NOMO-1 treated with DMSO at 0.1 percent for 48 hours (cell line): Measurements from ENCODE around the gene ABCB8.
"Not testable (repeated sequence)": the region's sequence is repeated elsewhere in the genome, so short reads cannot be mapped to it uniquely, and the experiment has no call there.

Experiments
- DNase-seq: peaks from one replicate; lab custom pipeline; 2025; ENCODE audit not compliant: unreplicated experiment; lab: John Stamatoyannopoulos, UW

Gene ABCB8

DNA sequence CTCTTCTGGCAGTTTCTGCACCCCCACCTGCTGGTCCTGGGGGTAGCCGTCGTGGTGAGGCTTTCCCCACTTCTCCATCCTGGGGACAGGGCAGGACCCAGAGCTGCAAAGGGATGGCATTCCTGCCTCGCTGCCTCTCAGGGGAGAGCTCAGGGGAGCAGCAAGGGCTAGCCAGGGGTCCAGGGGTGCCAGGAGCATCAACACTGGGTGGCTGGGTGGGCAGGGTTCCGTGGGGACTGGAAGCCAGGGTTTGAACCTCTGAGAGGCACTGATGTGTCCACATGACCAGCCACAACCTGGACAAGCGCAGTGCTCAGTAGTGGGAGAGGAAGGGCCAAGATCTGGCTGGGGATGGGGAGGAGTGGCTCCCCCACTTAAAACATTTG is 5.6 kb downstream of the ABCB8 start:
- no peak for DNase-seq

DNA sequence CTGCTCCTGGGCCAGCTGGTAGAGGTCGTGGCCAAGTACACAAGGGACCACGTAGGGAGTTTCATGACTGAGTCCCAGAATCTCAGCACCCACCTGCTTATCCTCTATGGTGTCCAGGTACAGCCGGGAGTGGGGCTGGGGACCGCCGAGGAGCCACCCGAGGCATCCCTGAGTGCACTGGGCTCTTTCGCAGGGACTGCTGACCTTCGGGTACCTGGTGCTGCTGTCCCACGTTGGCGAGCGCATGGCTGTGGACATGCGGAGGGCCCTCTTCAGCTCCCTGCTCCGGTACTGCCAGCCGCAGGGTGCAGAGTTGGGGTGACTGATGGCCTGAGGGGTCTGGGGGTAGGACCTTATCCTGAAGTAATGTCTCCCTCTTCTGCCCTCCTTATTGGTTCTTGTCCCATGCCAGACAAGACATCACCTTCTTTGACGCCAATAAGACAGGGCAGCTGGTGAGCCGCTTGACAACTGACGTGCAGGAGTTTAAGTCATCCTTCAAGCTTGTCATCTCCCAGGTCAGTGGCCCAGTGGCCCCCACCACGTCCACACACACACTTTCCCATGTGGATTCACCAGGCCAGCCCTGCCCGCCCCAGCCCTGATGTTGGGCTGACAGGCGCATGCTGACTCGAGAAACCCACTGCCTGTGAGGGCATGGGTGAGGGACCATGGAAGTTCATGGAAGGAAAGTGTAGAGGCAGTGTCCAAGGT is 6.2 kb downstream of the ABCB8 start:
- DNase-seq: no peak

DNA sequence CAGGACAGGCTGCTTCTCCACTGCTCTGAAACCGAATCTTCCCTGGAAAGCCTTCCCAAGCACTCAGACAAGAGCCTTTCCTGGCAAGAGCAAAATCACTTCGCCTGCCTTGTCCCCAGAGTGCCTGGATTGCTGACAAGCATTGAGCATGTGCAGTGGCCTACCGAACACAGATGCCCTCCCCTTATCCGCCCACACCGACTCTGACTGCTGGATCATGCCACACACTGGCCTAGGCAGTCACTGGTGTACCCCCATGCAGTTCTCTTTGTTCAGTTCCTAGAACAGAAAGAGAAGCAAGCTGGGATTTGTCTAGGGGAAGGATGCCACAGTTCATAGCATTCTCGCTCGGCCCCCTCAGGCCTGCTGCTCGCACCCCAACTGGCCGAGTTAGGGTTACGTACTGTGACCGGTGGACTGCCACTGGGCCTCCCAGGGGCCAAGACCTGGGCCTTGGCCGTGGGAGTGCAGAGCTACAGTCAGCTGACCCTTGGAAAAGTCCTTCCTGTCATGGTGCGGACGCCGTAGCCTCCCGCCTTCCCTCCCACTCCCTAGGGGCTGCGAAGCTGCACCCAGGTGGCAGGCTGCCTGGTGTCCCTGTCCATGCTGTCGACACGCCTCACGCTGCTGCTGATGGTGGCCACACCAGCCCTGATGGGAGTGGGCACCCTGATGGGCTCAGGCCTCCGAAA is 6.9 kb downstream of the ABCB8 start:
- no peak for DNase-seq

DNA sequence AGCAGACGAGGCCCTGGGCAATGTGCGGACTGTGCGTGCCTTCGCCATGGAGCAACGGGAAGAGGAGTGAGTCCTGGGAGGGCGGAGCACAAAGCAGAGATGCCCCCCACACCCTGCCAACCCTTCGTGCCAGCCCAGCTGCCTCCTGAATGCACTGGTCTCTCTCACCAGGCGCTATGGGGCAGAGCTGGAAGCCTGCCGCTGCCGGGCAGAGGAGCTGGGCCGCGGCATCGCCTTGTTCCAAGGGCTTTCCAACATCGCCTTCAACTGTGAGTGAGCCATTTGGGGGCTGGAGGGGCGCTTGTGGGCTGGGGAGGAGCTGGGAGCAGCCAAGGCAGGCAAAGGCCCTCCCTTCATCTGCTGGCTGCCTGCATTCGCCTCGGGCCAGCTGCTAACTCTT is 7.7 kb downstream of the ABCB8 start:
- no peak for DNase-seq

DNA sequence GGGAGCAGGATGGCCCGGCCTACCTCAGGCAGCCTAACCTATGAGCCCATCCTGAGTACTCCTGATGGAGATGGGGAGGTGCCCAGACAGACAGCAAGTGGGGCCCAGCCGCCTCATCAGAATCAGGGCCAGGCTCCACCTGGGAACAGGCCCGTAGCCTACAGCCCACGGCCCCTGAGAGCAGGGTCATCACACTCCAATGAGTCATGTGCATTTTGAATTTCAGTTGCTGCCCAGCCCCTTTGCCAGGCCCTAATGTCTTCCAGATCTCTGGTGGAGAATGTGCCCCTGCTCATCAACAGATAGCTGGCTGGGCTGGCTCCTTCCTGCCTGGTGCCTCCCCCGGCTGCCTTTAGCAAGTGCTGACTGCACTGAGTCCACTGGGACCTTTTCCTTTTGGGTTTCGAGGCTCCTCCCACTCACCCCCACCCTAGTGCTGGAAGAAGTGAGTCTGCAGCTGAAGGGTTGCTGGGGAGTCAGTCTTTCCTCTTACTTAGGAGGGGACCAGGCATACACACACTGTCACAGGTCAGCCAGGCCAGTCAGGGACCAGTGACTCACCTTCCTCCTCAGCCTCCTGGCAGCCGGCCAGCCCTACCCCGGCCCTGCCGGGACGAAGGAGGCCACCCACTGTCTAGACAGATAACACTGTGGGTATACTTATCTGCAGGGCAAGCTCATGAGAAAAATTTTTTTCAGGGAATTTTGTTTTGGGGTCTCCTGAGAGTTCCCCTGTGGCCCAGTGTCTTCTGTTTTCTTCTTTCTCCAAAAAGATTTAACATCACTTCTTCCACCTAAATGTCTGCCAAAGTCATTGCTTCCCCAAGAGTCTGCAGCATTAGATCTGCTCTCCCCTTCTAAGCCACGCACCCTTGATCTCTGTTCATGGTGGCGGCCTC is 10.9 kb downstream of the ABCB8 start:
- peak; percentile 29 for DNase-seq

DNA sequence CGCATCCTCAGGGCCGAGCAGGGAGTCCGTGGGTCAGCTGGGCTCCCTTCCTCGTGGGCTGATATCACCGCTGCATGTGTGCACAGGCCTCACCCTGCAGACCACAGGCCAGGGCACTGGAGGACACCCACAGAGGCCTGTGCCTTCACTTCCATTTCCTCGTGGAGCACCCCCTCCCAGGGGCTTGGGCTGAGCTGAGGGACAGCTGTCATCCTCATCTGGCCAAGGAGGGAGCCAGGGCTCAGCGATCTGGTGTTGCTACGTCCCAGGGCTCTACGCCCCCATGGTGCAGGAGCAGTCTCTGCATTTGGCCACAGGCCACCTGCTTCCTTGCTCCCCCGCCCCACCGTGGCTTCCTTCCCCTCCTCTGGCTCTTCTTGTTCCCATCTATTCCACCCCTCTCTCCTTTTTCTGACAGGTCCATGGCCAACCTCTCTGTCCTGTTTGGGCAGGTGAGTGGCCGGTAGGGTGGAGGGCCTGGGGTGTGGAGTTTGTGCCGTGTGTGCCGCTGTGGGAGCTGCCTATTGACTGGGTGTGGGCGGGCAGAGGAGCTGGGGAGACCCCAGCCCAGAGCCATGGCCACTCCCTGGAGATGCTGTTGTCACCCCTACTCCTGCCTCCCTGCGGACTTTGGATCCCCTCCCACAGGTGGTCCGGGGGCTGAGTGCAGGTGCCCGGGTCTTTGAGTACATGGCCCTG is 11.7 kb downstream of the ABCB8 start:
- no peak for DNase-seq

DNA sequence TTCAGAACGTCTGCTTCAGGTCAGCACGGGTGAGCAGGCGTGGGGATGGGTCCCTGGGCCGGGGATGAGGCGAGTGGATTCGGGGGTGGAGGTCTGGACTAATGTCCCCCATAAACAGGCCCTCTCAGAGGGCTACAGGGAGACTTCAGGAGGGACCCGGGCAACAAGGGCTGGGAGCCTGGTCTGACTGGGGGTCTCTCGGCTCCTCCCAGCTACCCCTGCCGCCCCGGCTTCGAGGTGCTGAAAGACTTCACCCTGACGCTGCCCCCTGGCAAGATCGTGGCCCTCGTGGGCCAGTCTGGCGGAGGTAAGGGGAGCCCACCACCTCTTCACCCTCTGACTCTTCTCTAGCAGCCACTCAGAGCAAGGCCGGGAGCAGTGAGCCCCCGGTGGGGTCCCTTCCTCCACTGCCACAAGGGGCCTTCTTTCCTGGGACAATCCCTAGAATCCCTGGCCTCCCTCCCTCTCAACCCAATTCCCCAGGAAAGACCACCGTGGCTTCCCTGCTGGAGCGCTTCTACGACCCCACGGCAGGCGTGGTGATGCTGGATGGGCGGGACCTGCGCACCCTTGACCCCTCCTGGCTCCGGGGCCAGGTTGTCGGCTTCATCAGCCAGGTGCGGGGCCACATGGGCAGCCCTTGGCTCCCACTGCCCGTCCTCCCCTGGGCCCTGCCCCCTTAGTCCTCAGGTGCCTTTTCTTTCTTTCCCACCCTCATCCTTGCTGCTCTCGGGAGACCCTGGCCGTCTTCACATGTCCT is 12.5 kb downstream of the ABCB8 start:
- DNase-seq: no peak

DNA sequence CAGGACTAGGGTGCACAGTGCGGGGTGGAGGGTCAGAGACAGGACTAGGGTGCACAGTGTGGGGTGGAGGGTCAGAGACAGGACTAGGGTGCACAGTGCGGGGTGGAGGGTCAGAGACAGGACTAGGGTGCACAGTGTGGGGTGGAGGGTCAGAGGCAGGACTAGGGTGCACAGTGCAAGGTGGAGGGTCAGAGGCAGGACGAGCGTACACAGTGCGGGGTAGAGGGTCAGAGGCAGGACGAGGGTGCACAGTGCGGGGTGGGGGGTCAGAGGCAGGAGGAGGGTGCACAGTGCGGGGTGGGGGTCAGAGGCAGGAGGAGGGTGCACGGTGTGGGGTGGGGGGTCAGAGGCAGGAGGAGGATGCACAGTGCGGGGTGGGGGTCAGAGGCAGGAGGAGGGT is 15.2 kb downstream of the ABCB8 start:
- DNase-seq: not testable (repeated sequence)

DNA sequence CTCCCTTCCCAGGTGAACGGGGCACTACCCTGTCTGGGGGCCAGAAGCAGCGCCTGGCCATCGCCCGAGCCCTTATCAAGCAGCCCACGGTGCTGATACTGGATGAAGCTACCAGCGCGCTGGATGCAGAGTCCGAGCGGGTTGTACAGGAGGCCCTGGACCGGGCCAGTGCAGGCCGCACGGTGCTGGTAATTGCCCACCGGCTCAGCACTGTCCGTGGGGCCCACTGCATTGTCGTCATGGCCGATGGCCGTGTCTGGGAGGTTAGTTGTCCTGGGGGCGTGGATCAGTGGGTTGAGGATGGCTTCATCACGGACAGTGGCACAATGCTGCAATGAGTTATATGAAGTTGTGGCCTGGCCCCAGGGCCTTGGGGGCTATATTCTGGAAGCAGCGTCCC is 15.7 kb downstream of the ABCB8 start:
- no peak for DNase-seq

DNA sequence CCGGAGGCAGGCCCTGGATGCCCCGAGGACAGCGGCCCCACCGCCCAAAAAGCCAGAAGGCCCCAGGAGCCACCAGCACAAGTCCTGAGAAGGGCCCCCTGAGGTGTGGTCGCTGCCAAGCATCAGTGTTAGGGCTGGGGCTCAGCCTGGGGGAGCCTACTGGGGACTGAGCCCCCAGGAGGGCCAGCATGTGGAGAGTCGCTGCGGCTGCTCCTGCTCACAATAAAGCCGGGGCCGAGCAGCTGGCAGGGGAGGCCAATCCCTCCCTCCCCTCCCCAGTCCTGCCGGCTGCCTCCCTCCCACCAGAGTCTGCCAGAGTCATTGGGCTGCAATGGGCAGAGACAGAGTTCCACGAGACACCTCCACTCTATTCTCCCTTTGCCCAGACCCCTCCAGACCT is 17.0 kb downstream of the ABCB8 start:
- no peak for DNase-seq

DNA sequence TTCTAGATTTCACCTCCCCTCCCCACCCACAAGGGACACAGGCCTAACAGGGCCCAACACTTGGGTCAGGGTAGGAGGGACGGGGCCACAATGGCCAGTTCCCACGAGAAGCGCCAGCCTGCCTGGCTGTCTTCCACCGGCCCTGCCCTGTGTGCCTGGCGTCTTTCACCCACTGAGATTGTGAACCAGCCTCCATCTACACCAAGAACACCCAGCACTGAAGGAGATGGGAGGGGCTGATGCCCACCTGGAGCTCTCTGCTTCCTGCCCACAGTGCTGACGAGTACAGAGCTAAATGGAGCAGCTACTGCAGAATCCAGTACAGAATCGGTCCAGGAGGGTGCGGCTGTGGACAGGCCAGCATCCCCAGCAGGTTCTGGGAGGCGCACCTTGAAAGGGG is 17.7 kb downstream of the ABCB8 start:
- no peak for DNase-seq

DNA sequence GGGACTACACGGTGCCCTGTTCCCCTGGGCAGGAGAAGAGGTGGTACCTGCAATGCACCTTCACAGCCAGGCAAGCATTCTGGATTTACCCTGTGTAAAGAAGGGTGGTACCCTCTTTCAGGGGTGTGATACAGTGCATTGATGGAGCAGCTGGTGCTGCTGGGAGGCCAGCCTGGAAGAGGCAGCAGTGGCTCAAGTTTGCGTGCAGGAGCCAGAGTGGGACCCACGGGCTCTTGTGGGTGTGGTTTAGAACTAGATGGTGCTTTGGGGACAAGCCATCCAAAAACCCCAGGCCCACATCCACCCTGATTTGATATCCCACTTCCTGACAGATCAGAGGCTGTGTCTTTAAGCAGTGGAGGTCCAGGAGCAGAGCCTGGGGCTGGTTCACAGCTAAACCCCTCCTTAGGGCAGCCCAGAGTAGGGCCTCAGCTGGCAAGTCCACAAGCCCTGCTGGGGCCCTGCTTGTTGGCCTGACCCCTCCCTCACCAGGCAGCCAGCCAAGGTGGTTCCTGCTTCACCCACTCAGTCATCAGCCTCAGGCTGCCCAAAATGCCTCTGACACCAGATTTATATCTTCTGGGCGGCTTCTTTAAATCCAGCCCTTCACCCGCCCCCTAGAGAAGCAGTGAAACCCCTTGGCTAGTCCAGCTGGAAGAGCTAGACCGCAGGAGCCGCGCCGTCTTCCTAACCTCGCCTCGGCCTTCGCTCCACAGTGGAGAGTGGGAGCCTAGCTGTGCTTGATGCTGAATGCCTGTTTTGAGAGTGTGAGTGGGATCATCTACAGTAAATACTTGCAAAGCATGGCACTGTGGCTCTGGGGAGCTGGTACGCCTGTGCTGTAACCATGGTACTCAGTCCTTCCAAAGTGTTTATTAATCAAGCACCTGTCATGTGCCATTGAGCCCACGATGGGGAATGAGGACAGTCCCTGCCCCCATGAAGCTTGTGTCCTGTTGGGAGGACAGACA is 18.6 kb downstream of the ABCB8 start:
- DNase-seq: no peak

DNA sequence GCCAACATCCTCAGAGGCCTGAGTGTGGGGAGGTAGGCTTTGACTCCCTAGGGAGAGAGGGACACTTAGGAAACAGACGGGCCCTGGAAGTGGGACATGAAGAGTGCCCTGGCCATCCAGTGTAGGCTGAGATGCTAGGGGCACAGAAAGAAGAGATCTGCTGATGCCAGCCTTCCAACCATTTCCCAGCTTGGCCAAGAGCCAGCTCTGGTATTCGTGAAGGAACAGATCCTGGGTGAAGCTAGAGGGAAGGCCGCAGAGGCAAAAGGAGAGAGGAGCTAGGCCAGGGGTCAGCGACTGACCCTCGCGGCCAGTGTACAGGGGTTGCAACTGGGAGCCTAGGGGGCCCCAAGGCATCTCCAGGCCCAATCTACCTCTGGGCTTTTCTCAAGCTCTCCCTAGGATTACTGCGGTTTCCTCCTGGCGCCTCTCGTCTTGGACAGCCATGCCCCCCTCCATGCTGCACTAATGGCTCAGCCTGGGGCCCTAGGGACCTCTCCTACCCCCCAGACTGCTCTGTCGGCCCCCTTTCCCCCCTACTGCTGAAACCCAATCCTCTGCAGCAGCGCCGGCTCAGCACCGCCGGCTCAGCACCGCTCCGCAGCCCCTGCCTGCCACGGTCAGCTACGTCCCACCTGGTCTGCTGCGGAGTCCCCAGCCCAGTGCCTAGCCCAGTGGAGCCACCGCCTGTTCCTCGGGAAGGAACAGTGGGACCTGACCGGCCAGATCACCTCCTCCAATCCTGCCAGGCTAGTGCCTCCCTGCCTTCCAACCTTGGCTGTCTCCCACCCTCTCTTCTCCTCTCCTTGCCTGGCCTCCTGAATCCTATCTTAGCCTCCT is 19.9 kb downstream of the ABCB8 start, which contains the start of gene ASIC3:
TSS of gene ASIC3 (plus strand) at position 556 of the 840 bp plus-strand sequence. CDS start 355 bp downstream, outside the sequence.
- DNase-seq: no peak

DNA sequence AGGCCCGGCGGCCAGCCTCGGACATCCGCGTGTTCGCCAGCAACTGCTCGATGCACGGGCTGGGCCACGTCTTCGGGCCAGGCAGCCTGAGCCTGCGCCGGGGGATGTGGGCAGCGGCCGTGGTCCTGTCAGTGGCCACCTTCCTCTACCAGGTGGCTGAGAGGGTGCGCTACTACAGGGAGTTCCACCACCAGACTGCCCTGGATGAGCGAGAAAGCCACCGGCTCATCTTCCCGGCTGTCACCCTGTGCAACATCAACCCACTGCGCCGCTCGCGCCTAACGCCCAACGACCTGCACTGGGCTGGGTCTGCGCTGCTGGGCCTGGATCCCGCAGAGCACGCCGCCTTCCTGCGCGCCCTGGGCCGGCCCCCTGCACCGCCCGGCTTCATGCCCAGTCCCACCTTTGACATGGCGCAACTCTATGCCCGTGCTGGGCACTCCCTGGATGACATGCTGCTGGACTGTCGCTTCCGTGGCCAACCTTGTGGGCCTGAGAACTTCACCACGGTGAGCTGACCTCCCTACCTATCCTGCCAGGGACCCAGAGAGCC is 20.7 kb downstream of the ABCB8 start:
- no peak for DNase-seq

DNA sequence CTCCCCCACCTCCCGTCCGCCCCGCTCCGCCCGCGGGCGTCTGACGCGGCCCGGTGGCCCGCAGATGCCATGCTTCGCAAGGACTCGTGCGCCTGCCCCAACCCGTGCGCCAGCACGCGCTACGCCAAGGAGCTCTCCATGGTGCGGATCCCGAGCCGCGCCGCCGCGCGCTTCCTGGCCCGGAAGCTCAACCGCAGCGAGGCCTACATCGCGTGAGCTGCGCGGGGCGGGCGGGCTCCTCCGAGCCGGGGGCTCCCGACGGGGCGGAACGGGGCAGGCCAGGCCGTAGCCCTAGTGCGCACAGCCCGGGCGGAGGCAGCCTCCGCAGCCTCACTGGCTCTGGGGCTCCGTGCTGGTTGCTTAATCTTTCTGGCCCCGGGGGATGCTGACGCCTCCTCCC is 22.9 kb downstream of the ABCB8 start:
- DNase-seq: peak; percentile 0

DNA sequence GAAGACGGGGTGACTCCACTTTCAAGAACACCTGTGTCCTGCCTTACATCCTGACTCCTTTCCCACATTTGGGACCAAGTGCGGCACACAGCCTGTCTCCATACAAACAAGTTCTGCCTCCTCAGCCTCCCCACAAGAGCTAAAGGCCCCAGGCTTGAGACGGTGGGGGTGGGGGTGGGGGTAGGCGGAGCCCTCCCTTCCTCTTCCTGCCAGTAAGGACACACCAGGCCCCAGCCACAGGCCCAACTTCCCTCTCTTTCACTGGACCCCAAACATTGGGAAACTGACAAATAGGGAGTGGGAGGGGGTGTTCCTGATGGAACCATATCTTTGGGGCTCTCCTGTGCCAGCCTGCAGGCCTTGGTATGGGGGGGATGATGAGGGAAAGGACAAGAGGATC is 24.8 kb downstream of the ABCB8 start:
- no peak for DNase-seq

DNA sequence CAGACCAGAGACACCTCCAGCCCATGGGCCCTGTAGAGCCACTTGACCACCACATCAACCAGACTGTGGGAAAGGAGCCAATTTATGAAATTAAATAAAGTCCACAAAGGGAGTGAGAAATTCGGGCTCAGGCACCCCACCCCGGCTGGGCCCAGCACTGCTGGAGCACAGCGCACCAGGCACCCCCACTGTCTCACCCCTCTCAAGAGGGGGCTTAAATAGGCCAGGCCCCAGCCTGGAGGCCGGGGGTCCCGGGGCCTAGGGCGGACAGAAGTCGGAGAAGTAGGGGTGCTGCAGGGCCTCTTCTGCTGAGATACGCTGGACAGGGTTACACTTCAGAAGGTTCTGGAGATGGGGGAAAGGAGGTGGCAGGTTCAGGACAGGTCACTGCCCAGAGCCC is 25.5 kb downstream of the ABCB8 start:
- DNase-seq: no peak

DNA sequence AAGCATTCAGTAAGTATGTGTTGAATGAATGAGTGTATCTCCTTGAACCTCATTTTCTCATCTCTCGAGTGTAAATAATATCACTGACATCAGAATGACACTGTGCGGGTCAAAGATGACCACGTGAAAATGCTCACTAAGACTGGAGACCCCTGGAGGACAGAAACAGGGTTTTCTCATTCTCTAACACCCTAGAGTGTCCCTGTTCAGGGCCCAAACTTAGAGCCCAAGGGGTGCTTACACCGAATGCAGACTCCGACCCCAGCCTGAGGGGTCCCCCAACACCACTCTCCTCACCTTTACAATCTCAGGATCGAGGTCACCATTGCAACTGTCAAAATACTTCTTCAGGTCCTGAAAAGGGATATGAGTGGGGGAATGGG is 28.0 kb downstream of the ABCB8 start:
- DNase-seq: no peak
